ENCODE data around the gene BLTP3B. TPM values are rescaled to one million over a fixed set of nuclear protein-coding genes. Genes with fewer than 3 reads are reported as not detected.
"Not testable (repeated sequence)": the region's sequence is repeated elsewhere in the genome, so short reads cannot be mapped to it uniquely, and the experiment has no call there.

Gene BLTP3B, protein sequence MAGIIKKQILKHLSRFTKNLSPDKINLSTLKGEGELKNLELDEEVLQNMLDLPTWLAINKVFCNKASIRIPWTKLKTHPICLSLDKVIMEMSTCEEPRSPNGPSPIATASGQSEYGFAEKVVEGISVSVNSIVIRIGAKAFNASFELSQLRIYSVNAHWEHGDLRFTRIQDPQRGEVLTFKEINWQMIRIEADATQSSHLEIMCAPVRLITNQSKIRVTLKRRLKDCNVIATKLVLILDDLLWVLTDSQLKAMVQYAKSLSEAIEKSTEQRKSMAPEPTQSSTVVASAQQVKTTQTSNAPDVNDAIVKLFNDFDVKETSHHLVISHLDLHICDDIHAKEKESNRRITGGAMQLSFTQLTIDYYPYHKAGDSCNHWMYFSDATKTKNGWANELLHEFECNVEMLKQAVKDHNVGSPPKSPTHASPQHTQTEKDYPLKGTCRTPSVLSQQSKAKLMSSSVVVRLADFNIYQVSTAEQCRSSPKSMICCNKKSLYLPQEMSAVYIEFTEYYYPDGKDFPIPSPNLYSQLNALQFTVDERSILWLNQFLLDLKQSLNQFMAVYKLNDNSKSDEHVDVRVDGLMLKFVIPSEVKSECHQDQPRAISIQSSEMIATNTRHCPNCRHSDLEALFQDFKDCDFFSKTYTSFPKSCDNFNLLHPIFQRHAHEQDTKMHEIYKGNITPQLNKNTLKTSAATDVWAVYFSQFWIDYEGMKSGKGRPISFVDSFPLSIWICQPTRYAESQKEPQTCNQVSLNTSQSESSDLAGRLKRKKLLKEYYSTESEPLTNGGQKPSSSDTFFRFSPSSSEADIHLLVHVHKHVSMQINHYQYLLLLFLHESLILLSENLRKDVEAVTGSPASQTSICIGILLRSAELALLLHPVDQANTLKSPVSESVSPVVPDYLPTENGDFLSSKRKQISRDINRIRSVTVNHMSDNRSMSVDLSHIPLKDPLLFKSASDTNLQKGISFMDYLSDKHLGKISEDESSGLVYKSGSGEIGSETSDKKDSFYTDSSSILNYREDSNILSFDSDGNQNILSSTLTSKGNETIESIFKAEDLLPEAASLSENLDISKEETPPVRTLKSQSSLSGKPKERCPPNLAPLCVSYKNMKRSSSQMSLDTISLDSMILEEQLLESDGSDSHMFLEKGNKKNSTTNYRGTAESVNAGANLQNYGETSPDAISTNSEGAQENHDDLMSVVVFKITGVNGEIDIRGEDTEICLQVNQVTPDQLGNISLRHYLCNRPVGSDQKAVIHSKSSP (N-terminal part only)
- total RNA-seq (2014; rRNA removed; shearing (Covaris generic)), result 25.8 and 26.3 TPM in 2 replicates

DNA sequence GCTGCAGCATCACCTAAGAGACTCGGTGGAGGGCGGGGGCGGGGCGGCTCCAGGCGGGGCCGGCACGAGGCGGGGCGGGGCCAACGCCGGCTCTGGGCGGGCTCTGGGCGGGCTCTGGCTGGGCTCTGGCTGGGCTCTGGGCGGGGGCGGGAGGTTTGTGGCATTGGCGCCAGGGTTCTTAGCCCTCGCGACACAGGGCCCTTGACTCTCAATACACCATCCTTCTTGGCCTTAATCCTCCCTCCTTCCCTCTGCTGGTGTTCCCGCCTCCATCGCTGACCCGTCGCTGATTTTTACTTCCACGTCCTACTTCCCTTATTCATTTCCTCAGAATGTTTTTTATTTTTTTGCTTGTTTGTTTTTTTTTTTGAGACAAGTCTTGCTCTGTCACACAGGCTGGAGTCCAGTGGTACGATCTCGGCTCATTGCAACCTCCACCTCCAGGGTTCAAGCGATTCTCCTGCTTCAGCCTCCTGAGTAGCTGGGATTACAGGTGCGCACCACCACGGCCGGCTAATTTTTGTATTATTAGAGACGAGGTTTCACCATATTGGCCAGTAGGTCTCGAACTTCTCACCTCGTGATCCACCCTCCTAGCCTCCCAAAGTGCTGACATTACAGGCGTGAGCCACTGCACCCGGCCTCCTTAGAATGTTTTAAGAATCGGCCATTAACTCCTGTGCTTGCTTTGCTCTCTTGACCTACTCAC, at the start of gene BLTP3B:
Gene BLTP3B (minus strand): TSS at position 24 of the 709 bp plus-strand sequence. CDS start 239 bp downstream, outside the sequence.
- DNase-seq (ENCODE audit: low read depth), result peak; percentile 91

DNA sequence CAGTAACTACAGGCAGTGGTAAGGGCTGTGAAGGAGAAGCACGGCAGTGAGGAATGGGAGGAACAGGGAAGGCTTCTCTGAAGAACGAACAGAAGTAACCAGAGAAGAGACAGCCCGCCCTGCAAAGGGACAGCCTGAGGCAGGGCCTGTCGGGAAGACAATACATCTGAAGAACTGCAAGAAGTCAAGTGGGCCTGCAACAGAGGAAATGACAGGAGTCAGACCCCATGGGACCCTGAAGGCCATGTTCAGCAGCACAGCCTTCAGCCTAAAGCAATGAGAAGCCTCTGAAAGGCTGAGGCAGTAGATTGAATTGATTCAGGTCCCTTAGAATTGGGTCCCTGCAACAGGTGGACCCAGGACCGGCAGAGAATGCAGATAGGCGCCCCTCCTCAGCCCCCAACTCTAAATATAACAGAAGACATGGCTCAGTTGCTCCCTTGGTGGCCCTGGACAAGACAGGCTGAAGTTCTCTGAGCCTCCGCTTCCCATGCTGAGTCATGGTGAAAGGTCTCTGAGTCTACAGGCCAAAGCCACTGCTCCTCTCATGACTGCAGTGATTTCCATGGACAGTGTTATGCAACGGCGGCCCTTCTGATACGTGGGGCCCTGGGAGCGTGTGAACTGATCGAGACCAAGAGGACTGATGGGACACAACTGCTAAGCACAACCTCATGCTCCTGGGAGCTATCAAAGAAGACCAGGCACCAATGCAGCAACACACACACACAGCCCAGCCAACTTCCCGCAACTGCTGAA, 47.1 kb upstream of the BLTP3B start:
- DNase-seq (ENCODE audit: low read depth), result no peak

DNA sequence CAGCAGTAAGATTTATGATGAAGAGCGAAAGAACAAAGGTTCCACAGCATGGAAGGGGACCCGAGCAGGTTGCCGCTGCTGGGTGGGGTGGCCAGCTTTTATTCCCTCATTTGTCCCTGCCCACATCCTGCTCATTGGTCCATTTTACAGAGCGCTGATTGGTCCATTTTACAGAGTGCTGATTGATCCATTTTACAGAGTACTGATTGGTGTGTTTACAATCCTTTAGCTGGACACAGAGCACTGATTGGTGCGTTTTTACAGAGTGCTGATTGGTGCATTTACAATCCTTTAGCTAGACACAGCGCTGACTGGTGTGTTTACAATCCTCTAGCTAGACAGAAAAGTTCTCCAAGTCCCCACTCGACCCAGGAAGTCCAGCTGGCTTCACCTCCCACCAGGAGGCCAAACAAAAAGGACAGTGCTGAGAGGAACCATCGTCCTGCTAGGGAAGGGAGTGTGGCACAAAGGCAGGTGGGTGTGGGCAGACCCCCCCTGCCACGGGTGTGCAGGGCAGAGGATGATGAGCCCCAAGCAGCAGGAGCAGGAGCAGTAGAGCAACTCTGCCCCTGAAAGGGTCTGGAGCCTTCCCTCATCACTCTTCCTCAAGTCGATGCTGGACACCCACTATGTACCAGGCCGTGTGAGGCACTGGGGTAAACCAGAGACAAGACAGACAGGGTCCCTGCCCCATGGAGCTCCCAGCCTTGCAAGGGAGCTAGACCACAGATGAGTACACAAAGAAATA, 46.4 kb upstream of the BLTP3B start:
- DNase-seq (ENCODE audit: low read depth), result not testable (repeated sequence)

DNA sequence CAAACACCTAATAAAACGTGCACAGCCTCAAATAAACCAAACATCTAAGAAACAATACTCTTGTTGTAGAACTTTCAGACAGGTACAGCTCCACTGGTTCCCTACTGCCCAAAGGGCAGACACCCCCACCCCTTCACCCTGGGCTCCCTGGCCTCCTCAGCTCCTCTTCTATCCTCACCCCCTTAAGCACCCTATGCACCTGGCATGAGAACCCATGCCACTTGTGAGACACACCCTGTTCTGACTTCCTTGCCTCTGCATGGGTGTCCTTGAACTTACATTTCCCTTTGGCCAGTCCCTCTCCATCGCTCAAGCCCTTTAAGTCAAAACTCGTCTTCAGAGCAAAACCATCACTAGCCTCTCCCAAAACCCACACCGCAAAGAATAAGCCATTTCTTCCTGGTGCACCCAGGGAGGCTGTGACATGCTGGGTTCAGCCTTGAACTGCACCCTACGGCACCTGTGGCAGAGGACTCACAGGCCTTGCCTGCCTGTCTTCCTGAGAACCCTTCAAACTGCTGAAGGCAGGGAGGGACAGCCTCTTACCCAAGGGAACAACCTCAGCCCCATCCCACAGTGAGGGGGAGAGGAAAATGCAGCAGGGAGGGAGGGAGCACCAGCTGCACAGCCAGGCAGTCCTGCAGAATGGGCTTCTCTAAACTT, 45.3 kb upstream of the BLTP3B start:
- no peak for DNase-seq (ENCODE audit: low read depth)

DNA sequence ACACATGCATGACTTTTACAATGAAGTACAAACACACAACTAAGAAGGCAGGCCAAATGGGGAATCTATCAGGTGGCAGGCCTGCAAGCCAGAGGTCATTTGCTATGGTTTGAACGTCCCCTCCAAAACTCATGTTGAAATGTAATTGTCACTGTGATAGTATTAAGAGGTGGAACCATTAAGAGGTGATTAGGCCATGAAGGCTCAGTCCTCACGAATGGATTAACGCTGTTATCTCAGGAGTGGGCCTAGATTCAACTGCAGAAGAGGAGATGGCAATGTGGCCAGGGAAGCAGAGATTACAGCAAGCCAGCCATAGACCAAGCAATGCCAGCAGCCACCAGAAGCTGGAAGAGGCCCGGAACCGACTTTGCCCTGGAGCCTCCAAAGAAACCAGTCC, 44.4 kb upstream of the BLTP3B start:
- no peak for DNase-seq (ENCODE audit: low read depth)

DNA sequence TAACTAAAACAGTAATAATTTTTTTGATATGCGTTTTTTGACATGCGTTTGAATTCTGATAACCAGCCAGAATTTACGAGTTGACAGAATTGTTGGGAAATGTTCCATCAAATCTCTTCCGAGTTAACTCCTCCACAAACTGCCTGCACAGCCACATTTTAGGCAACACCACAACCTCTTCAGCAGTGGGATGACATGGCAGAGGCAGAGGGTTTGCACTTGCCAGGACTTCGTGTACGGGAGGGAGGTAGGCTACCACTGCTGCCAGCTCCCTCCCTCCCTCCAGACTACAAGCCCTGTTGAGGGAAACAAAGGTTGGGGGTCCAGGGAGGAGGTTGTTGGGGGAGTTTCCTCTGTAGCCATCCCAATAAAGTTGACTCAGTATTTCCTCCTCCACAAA, 43.4 kb upstream of the BLTP3B start:
- no peak for DNase-seq (ENCODE audit: low read depth)

DNA sequence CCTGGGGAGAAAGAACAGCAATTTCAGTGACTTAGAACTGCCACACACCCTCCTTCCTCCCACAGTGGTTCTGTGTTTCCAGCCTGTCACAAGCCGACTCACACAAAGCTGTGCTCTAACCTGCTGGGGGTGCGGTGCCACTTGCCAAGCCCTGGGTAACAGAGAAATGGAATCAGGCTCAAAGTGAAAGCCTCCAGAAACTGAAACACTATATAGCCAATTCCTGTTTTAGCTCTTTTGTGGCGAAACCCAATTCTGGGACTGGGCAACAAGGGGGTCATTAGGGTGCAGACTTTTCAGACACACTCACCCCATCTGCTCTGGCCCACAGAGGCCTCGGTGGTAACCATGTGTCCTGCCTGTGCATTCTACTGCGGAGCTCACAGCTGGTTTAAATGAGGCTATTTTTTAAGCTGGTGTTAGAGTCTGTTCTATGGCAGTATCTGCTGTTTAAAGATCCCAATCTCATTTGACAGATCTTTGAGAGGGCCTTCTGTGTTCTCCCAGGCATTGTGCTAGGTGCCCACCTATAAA, 42.8 kb upstream of the BLTP3B start:
- DNase-seq (ENCODE audit: low read depth), result no peak

DNA sequence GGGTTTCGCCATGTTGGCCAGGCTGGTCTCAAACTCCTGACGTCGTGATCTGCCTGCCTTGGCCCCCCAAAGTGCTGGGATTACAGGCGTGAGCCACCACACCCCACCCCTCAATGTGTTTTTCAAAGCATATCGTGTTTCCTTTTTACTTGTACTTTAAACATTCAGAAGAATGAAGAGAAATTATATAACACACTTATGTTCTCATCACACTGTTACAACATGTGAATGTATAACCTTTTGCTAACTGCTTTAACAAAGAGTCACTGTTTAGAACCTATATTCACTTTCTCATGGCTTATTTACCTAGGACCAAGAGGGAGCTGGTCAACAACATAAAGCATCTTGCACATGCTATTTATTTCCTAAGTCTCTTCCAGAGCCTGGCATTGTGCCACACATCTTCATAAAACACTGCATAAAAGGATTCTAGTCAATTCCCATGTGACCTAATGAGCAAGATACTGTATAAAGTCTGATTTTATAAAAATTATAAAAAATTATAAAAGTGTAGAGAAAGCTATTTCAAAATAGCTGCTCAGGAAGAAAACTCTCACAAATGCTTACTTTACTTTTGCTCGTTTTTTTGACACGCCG, 42.0 kb upstream of the BLTP3B start:
- DNase-seq (ENCODE audit: low read depth), result no peak

DNA sequence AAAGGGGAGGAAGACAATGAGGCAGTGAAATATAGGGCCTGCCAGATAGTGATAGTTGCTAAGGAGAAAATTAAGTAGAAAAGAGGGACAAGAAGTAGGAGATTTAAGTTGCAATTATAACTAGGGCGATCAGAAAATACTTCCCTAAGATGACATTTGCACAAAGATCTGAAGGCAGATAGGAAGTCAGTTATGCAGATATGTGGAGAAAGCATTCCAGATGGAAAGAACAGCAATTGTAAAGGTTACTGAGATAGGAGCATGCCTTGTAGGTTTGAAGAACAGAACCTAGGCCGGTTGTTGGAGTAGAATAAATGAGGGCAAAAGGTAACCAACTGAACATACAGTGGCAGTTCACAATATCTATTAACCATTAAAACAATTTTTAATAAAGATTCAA, 36.6 kb upstream of the BLTP3B start:
- DNase-seq (ENCODE audit: low read depth), result no peak

DNA sequence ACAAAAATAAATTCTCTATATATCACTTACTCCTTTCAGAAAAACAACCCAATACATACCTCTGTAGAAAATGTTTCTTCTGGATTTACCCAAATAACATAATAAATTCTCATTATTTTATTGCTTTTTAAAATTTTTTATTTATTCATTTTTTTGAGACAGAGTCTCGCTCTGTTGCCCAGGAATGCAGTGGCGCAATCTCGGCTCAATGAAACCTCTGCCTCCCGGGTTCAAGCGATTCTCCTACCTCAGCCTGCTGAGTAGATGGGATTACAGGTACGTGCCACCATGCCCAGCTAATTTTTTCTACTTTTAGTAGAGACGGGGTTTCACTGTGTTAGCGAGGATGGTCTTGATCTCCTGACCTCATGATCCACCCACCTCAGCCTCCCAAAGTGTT, 33.8 kb upstream of the BLTP3B start:
- not testable (repeated sequence) for DNase-seq (ENCODE audit: low read depth)

DNA sequence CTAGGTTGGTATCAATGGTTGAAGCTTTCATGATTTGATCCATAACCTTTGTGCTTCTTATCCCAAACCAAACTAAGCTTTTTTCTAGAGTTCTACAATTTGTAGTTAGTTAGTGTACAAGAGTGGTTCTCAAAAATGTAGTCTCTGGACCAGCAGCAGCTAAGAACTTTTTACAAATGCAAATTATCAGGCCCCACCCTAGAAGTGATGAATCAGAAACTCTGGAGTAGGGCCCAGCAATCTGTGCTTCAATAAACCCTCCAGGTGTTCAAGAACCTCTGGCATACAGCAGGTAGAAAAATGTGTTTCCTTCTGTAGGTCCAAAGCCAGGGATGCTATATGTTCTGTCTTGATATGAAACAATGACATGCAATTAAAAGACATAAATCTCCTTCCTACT, 31.8 kb upstream of the BLTP3B start:
- no peak for DNase-seq (ENCODE audit: low read depth)

DNA sequence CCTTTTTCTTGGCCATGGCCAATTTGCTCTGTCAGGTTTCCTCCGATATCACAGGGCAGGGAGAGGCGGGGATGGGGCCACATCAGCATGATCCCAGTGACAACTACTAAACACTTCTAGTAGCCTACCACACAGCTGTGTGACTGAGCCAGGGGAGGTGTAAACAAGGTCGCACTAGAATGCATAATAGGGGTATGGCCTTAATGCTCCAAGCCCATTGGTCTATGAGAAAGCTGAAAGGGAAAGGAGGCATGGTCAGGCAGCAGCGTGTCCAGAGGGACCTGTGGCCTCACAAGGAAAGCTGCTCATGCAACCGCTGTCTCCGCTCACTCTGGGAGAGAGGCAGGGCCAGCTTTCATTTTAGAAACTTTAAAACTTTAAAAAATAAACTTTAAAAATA, 30.4 kb upstream of the BLTP3B start:
- no peak for DNase-seq (ENCODE audit: low read depth)

DNA sequence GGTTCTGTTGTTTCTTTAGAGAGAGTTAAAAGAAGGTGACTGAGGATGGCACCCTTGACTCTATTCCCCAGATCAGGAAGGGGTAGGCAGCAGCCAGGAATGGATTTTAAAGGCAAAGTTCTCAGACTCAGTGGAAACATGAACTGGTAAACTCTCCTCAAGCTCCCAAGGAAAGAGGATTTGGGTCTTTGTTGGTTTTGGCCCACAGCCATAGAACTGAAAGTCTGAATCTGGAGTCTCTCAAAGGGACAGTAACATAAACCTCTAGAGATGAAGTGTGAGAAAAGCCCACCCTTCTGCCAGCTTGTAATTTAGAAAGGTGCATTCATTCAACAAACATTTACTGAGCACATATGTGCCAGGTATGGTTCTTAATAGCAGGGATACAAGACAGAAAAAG, 28.6 kb upstream of the BLTP3B start:
- no peak for DNase-seq (ENCODE audit: low read depth)

DNA sequence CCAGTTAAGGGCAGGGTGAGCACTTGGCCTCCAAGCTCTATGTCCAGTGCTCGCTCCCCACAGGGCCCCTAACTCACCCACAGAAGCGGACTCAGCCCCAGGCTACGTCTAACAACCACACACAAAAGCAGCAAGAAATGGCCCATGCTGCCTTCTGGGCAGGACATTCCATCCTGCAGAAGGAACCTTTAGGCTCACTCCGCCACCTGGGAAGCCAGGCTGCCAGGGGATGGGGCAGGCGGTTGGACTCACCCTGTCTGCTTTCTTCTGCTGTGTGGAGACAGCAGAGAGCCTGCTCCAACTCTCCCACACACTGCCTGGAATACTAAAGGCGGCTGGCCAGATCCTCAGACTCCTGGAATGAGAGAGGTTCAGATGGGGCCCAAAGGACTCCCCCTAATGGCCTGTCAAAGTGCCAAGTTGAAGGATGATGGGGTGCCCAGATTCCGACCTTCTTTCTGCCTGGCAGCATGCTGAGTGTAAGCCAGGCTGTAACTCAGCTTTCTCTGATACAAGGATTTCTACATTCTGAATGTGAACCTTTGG, 27.7 kb upstream of the BLTP3B start:
- no peak for DNase-seq (ENCODE audit: low read depth)

DNA sequence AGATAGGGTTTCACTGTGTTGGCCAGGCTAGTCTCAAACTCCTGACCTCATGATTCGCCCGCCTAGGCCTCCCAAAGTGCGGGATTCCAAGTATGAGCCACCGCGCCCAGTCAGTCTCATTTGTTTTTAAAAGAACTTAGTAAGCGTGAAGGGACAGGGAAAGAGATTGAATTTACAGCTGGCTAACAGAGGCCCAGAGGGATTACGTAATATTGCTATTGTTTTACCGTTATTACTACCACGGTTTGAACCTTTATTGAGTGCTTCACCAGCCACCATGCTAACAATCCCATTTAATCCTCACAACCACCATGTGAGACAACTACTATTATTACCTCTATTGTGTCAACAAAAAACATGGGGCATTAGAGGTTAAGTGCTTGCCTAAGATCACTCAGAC, 26.7 kb upstream of the BLTP3B start:
- no peak for DNase-seq (ENCODE audit: low read depth)

DNA sequence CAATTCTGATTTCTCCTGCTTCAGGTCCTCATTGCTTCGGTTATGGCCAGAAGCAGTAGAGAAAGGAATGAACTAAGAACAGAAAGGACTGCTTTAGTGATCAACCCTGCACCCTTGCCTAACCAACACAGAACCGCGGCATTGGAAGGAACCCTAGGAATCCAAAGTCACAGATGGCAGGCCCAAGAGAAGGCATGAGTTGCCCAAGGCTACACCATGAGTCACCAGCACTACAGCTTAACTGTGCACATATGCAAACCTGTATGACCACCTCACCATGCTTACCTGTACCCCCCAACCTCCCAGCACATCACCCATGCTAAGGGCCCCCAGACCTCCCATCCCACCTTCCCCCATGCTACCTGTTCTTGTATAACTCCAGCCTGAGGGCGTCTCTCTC, 25.9 kb upstream of the BLTP3B start:
- DNase-seq (ENCODE audit: low read depth), result no peak

DNA sequence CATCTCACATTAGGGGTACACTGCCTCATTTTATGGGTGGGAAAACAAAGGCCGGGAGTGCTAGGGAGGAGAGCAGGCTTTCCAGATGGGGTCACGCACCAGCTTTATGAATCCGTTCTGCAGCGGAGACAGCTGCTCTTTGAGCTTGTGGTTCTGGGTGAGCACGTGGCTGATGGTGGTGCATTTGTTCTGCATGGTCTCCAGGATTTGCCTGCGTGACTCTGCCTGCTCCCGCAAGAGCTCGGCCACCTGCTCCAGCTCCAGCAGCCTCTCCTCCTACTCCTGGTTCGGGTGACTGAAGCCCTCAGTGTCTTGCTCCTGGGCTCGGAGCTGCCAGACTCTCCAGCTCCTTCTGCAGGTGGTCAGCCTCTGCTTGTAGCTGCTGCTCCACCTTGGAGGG, 23.6 kb upstream of the BLTP3B start:
- DNase-seq (ENCODE audit: low read depth), result no peak

DNA sequence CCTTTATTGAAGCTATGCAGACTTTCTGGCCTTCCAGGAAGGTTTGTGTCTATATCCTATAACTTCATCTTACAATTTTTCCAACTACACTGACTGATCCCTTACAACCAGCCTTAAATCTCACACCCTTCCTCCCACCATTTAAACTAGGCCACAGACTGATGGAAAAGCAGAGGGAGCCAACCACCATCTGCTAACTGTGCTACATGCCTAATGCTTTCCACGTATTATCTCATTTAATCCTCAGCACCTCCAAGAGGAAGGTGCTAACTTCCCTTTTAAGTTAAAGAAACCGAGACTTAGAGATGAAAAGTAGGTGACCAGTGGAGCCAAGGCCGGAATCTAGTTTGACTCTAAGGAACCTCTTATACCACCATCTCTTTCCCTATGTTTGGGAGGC, 22.7 kb upstream of the BLTP3B start:
- DNase-seq (ENCODE audit: low read depth), result no peak
